Measurements from ENCODE around the gene EXPH5.
A peak's percentile ranks its signal among the peaks of the same experiment; 100 is the strongest.

Gene EXPH5

GRCh38 chr11:108551651-108552462, 41.7 kb downstream of the EXPH5 start:
- no peaks in the 10 kb centered on the region for H3K36me3 ChIP-seq (ENCODE audit: control insufficient read depth in 4 of 4, insufficient read depth in 4 of 4, low read length in 3 of 4)
- 91% methylated on average over 8 of the region's 10 CpGs for WGBS (ENCODE audit: insufficient coverage)
- CTCF ChIA-PET: interaction anchor here (0.8 kb wide), 1 partner anchor 12 kb away, joined by 3 read pairs; no protein-coding TSS in a partner anchor

GRCh38 chr11:108549319-108549885, 44.2 kb downstream of the EXPH5 start:
- Histone ChIP-seq H3K9me3 (ENCODE audit: control extremely low read depth in 1 of 5, control insufficient read depth in 4 of 5, insufficient read depth in 2 of 5, low read depth in 1 of 5, low read length in 4 of 5) (no peaks in the 10 kb centered on the region), H3K4me1 (ENCODE audit: control extremely low read depth in 1 of 4, control insufficient read depth in 4 of 4, insufficient read depth in 4 of 4, low read length in 3 of 4) (no peaks in the 10 kb centered on the region), H3K36me3 (ENCODE audit: control insufficient read depth in 4 of 4, insufficient read depth in 4 of 4, low read length in 3 of 4) (no peaks in the 10 kb centered on the region), H3K4me3 (ENCODE audit: control insufficient read depth in 1 of 7, extremely low read depth in 1 of 7, insufficient read depth in 4 of 7, low read depth in 2 of 7, low read length in 6 of 7) (no peak overlapping the region), H3K27ac (ENCODE audit: insufficient read depth in 1 of 2, low read depth in 1 of 2, low read length in 2 of 2, poor library complexity in 1 of 2, severe bottlenecking in 2 of 2) (no peak overlapping the region), H3K27me3 (replicated peaks in 2 of 5; ENCODE audit: control insufficient read depth in 4 of 5, insufficient read depth in 5 of 5, low read length in 4 of 5) (no peaks in the 10 kb centered on the region)
- WGBS (ENCODE audit: insufficient coverage): 88% methylated on average over 3 of the region's 3 CpGs
- no peak for DNase-seq
- ChIA-PET CTCF (no interaction called here), POLR2A (no interaction called here)

More at GRCh38 chr11:108551651-108552462, 41.7 kb downstream of the EXPH5 start:
- no peaks in the 10 kb centered on the region for H3K9me3 ChIP-seq (ENCODE audit: control extremely low read depth in 1 of 5, control insufficient read depth in 4 of 5, insufficient read depth in 2 of 5, low read depth in 1 of 5, low read length in 4 of 5)
- H3K27ac ChIP-seq (ENCODE audit: insufficient read depth in 1 of 2, low read depth in 1 of 2, low read length in 2 of 2, poor library complexity in 1 of 2, severe bottlenecking in 2 of 2): peak overlapping the region in 1 of 2 experiments; percentile 29
- no peak for DNase-seq
- no peak overlapping the region for H3K4me3 ChIP-seq (ENCODE audit: control insufficient read depth in 1 of 7, extremely low read depth in 1 of 7, insufficient read depth in 4 of 7, low read depth in 2 of 7, low read length in 6 of 7)
- POLR2A ChIA-PET: no interaction called here
- no peaks in the 10 kb centered on the region for H3K27me3 ChIP-seq (replicated peaks in 2 of 5; ENCODE audit: control insufficient read depth in 4 of 5, insufficient read depth in 5 of 5, low read length in 4 of 5)
- H3K4me1 ChIP-seq (ENCODE audit: control extremely low read depth in 1 of 4, control insufficient read depth in 4 of 4, insufficient read depth in 4 of 4, low read length in 3 of 4): no peaks in the 10 kb centered on the region

GRCh38 chr11:108545909-108546501, 47.6 kb downstream of the EXPH5 start:
- no peaks in the 10 kb centered on the region for H3K4me1 ChIP-seq (ENCODE audit: control extremely low read depth in 1 of 4, control insufficient read depth in 4 of 4, insufficient read depth in 4 of 4, low read length in 3 of 4)
- DNase-seq: no peak
- POLR2A ChIA-PET: no interaction called here
- WGBS (ENCODE audit: insufficient coverage): 100% methylated on average over 5 of the region's 5 CpGs
- CTCF ChIA-PET: interaction anchor here (0.6 to 1.3 kb wide), 4 partner anchors 9 to 327 kb away, joined by 3 to 5 read pairs (median 4); no protein-coding TSS in a partner anchor
- no peak overlapping the region for H3K4me3 ChIP-seq (ENCODE audit: control insufficient read depth in 1 of 7, extremely low read depth in 1 of 7, insufficient read depth in 4 of 7, low read depth in 2 of 7, low read length in 6 of 7)
- H3K36me3 ChIP-seq (ENCODE audit: control insufficient read depth in 4 of 4, insufficient read depth in 4 of 4, low read length in 3 of 4): no peaks in the 10 kb centered on the region
- H3K9me3 ChIP-seq (ENCODE audit: control extremely low read depth in 1 of 5, control insufficient read depth in 4 of 5, insufficient read depth in 2 of 5, low read depth in 1 of 5, low read length in 4 of 5): no peaks in the 10 kb centered on the region
- H3K27ac ChIP-seq (ENCODE audit: insufficient read depth in 1 of 2, low read depth in 1 of 2, low read length in 2 of 2, poor library complexity in 1 of 2, severe bottlenecking in 2 of 2): no peak overlapping the region
- H3K27me3 ChIP-seq (replicated peaks in 2 of 5; ENCODE audit: control insufficient read depth in 4 of 5, insufficient read depth in 5 of 5, low read length in 4 of 5): no peaks in the 10 kb centered on the region

- no peaks in the 10 kb centered on the region for H3K9me3 ChIP-seq (ENCODE audit: control extremely low read depth in 1 of 5, control insufficient read depth in 4 of 5, insufficient read depth in 2 of 5, low read depth in 1 of 5, low read length in 4 of 5)
- ChIA-PET CTCF (no interaction called here), POLR2A (no interaction called here)
- no peaks in the 10 kb centered on the region for H3K36me3 ChIP-seq (ENCODE audit: control insufficient read depth in 4 of 4, insufficient read depth in 4 of 4, low read length in 3 of 4)
- H3K4me3 ChIP-seq (ENCODE audit: control insufficient read depth in 1 of 7, extremely low read depth in 1 of 7, insufficient read depth in 4 of 7, low read depth in 2 of 7, low read length in 6 of 7): no peak overlapping the region
- no peaks in the 10 kb centered on the region for H3K4me1 ChIP-seq (ENCODE audit: control extremely low read depth in 1 of 4, control insufficient read depth in 4 of 4, insufficient read depth in 4 of 4, low read length in 3 of 4)
- H3K27me3 ChIP-seq (replicated peaks in 2 of 5; ENCODE audit: control insufficient read depth in 4 of 5, insufficient read depth in 5 of 5, low read length in 4 of 5): no peaks in the 10 kb centered on the region
- H3K27ac ChIP-seq (ENCODE audit: insufficient read depth in 1 of 2, low read depth in 1 of 2, low read length in 2 of 2, poor library complexity in 1 of 2, severe bottlenecking in 2 of 2): no peak overlapping the region
- WGBS (ENCODE audit: insufficient coverage): 94% methylated on average over 5 of the region's 5 CpGs
- no peak for DNase-seq
Observed at GRCh38 chr11:108543316-108543964, 50.1 kb downstream of the EXPH5 start.

GRCh38 chr11:108541531-108541930, 52.0 kb downstream of the EXPH5 start:
- Histone ChIP-seq H3K27ac (ENCODE audit: insufficient read depth in 1 of 2, low read depth in 1 of 2, low read length in 2 of 2, poor library complexity in 1 of 2, severe bottlenecking in 2 of 2) (no peak overlapping the region), H3K9me3 (ENCODE audit: control extremely low read depth in 1 of 5, control insufficient read depth in 4 of 5, insufficient read depth in 2 of 5, low read depth in 1 of 5, low read length in 4 of 5) (no peaks in the 10 kb centered on the region), H3K36me3 (ENCODE audit: control insufficient read depth in 4 of 4, insufficient read depth in 4 of 4, low read length in 3 of 4) (no peaks in the 10 kb centered on the region), H3K27me3 (replicated peaks in 2 of 5; ENCODE audit: control insufficient read depth in 4 of 5, insufficient read depth in 5 of 5, low read length in 4 of 5) (no peaks in the 10 kb centered on the region), H3K4me3 (ENCODE audit: control insufficient read depth in 1 of 7, extremely low read depth in 1 of 7, insufficient read depth in 4 of 7, low read depth in 2 of 7, low read length in 6 of 7) (no peak overlapping the region), H3K4me1 (ENCODE audit: control extremely low read depth in 1 of 4, control insufficient read depth in 4 of 4, insufficient read depth in 4 of 4, low read length in 3 of 4) (no peaks in the 10 kb centered on the region)
- ChIA-PET CTCF (no interaction called here), POLR2A (no interaction called here)
- no peak for DNase-seq

- no peaks in the 10 kb centered on the region for H3K9me3 ChIP-seq (ENCODE audit: control extremely low read depth in 1 of 5, control insufficient read depth in 4 of 5, insufficient read depth in 2 of 5, low read depth in 1 of 5, low read length in 4 of 5)
- ChIA-PET POLR2A (no interaction called here), CTCF (no interaction called here)
- no peaks in the 10 kb centered on the region for H3K27me3 ChIP-seq (replicated peaks in 2 of 5; ENCODE audit: control insufficient read depth in 4 of 5, insufficient read depth in 5 of 5, low read length in 4 of 5)
- no peaks in the 10 kb centered on the region for H3K4me1 ChIP-seq (ENCODE audit: control extremely low read depth in 1 of 4, control insufficient read depth in 4 of 4, insufficient read depth in 4 of 4, low read length in 3 of 4)
- WGBS (ENCODE audit: insufficient coverage): 100% methylated on average over 1 of the region's 4 CpGs
- peaks cover 0 to 2% (median 0%) of the 10 kb centered on the region in 4 experiments for H3K36me3 ChIP-seq (ENCODE audit: control insufficient read depth in 4 of 4, insufficient read depth in 4 of 4, low read length in 3 of 4)
- H3K4me3 ChIP-seq (ENCODE audit: control insufficient read depth in 1 of 7, extremely low read depth in 1 of 7, insufficient read depth in 4 of 7, low read depth in 2 of 7, low read length in 6 of 7): no peak overlapping the region
- no peak for DNase-seq
- H3K27ac ChIP-seq (ENCODE audit: insufficient read depth in 1 of 2, low read depth in 1 of 2, low read length in 2 of 2, poor library complexity in 1 of 2, severe bottlenecking in 2 of 2): no peak overlapping the region
Observed at GRCh38 chr11:108538502-108538901, 55.1 kb downstream of the EXPH5 start.

GRCh38 chr11:108538022-108538424, 55.5 kb downstream of the EXPH5 start:
- no peaks in the 10 kb centered on the region for H3K27me3 ChIP-seq (replicated peaks in 2 of 5; ENCODE audit: control insufficient read depth in 4 of 5, insufficient read depth in 5 of 5, low read length in 4 of 5)
- peaks cover 0 to 2% (median 0%) of the 10 kb centered on the region in 4 experiments for H3K36me3 ChIP-seq (ENCODE audit: control insufficient read depth in 4 of 4, insufficient read depth in 4 of 4, low read length in 3 of 4)
- ChIA-PET CTCF (no interaction called here), POLR2A (no interaction called here)
- H3K27ac ChIP-seq (ENCODE audit: insufficient read depth in 1 of 2, low read depth in 1 of 2, low read length in 2 of 2, poor library complexity in 1 of 2, severe bottlenecking in 2 of 2): no peak overlapping the region
- no peak for DNase-seq
- no peaks in the 10 kb centered on the region for H3K4me1 ChIP-seq (ENCODE audit: control extremely low read depth in 1 of 4, control insufficient read depth in 4 of 4, insufficient read depth in 4 of 4, low read length in 3 of 4)
- H3K4me3 ChIP-seq (ENCODE audit: control insufficient read depth in 1 of 7, extremely low read depth in 1 of 7, insufficient read depth in 4 of 7, low read depth in 2 of 7, low read length in 6 of 7): no peak overlapping the region
- no peaks in the 10 kb centered on the region for H3K9me3 ChIP-seq (ENCODE audit: control extremely low read depth in 1 of 5, control insufficient read depth in 4 of 5, insufficient read depth in 2 of 5, low read depth in 1 of 5, low read length in 4 of 5)
- WGBS (ENCODE audit: insufficient coverage): 79% methylated on average over 7 of the region's 8 CpGs
